GM21723 (cell line): ENCODE results near the gene ASS1.

Experiments used
- ATAC-seq: cut with Tn5 transposase; IDR thresholded peaks from one replicate; pipeline ENCODE4 v1.9.1; 2021; ENCODE audit warnings: mild to moderate bottlenecking, moderate library complexity; ENCODE audit not compliant: unreplicated experiment

Gene ASS1

DNA sequence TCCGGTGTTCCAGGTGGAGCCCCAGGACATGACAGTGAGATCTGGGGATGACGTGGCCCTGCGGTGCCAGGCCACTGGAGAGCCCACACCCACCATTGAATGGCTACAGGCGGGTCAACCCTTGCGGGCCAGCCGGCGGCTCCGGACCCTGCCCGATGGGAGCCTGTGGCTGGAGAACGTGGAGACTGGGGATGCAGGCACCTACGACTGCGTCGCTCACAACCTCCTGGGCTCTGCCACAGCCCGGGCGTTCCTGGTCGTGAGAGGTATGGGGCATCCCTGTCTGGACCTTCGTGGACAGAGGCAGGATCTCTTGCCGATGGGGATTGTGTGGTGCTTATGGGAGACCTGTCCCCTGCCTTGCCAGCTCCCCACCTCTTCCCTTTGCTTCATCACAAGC lies 26.0 kb upstream of the ASS1 start:
- ATAC-seq = no peak

DNA sequence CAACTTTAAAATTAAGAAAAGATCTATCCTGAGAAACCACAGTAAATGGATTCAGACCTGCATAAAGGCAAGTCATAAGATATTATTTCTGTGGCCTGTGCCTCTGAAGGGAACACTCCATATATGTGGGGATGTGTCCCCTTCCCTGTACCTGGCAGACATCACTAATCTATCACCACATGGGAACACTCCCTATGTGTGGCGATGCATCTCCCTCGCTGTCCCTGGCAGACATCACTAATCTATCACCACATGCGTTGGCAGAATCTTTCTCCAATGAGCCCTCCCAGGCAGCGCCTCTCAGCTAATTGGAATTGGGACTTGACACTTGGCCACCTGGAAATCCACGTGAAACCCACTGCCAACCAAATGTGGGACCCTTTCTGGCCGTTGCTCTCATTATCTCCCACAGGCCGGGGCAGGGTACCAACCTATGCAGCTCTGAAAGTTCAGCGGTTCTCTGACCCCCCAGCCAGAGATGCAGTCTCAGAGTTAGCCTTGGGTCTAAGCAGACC lies 25.2 kb upstream of the ASS1 start:
- ATAC-seq = no peak

DNA sequence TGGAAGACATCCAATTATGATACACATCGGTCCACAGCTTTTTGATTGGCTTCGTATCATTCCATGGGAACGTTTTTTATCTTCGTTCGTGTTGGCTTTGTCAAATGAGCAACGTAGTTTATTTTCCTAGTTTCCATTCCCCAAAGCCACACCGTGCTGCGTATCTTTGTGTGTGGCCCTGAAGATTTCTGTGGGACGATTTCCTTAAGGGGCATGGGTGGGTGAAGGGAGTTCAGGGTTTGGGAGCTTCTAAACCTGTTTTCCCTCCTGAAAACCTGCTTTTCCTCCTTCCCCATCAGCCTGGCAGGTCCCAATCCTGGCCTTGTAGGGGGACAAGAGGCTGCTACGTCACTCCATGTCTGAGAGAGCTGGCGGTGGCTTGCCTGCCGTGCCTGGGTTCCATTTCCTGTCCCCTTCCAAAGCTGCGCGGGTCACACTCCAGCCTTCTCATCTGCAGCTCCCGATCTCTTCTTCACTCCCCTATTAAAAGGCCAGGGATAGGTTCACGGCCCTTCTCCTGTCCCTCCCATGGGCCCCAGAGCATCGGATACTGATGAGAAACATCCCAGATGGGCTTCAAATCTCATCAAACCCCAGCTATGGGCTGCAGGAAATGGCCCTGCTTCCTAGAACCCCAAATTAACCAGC lies 23.5 kb upstream of the ASS1 start:
- ATAC-seq = no peak

DNA sequence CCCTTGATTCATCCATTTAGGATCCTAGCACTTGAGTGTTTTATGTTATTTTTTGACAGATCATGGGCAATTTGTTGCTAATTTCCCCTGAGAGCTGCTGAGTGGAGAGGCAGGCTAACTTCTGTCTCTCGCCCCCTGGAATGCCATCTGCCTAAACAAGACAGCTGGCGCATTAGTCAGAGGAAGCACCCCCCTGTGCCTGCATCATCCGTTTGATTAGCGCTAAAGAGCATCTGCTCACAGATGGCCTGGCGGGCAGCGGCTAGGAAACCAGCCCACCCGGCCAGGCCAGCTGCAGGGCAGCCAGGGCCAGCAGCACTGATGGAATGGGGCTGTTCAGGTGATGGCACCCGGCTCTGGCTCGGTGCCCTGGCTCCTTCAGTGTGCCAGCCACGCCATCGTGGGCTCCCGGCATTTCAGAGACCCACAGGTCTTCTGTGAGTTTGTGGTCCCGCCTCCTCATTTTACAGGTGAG lies 22.9 kb upstream of the ASS1 start:
- ATAC-seq = no peak

GRCh38 chr9:130422546-130422945 lies 22.2 kb upstream of the ASS1 start:
- no peak for ATAC-seq

DNA sequence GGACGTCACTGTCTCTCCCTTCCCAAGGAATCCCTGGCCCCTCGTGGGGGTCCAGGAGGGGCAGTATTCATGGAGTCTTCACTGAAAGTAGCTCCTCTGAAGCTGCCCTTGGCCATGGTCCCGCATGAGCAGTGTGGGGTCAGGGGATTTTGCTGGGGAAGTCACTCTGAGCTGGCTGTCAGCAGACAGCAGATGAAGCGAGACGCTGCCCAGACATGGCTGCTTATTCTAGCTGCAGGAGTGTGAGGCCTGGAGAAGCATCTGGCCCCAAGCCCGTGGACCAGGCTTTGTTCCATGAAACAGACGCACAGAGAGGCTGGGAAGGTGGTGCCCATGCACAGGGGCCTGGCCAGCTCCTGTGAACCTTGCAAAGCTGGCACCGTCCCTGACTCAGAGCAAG lies 21.5 kb upstream of the ASS1 start:
- ATAC-seq = no peak

DNA sequence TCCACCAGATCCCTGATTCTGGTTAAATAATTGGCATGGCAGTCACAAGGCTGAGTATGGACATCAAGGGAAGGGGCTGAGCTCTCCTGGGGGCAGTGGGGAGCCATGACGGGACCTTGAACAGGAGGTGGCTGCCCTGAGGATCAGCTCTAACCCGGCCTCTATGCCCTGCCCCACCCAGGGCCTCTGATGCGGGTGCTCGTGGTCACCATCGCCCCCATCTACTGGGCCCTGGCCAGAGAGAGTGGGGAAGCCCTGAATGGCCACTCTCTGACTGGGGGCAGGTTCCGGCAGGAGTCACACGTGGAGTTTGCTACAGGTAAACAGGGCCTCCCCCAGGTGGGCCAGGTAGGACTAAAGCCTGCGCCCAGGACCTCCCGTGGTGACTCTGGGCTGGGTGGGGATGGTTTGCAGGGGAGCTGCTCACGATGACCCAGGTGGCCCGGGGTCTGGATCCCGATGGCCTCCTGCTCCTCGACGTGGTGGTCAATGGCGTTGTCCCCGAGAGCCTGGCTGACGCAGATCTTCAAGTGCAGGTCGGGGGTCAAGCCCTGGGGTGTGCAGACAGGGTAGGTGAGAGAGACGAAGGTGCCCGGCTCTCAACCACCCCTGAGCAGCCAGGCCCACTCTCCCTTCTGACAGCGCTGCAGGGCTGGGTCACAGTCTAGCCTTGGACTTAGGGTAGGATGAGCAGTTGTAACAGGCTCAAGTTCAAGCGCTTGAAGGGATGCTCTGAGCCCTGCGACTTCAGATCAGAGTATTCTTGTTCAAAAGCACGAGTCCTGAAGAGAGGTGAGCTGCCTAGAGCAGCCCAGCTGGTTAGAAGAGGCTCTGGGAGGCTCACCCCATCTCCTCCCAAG lies 19.9 kb upstream of the ASS1 start:
- ATAC-seq = no peak

DNA sequence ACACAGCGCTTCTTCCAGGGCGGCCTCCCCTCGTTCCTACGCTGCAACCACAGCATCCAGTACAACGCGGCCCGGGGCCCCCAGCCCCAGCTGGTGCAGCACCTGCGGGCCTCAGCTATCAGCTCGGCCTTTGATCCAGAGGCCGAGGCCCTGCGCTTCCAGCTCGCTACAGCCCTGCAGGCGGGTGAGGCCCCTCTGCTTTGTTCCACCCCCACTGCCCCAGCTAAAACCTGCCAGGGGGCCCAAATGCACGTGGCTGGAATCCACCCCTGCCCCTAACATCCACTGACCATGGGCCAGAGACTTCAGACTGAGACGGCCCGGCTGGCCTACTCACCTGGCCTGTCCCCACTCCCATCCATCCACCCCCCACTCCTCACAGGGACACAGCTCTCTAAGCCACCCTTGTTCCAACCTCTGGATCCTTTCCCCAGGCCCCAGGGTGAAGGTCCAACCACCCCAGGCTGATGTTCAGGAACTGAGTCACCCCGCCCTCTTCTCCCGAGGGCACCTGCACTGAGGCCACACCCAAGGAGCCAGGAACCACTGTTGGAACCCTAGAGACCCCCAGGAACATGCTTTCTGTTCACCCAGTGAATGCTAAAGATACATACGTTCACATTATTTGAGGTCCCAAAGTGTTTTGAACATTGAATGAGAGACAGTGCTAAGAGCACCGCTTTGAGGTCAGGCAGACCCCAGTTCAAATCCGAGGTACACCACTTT lies 18.9 kb upstream of the ASS1 start:
- ATAC-seq = no peak

GRCh38 chr9:130426467-130426773 lies 18.3 kb upstream of the ASS1 start:
- ATAC-seq = no peak

DNA sequence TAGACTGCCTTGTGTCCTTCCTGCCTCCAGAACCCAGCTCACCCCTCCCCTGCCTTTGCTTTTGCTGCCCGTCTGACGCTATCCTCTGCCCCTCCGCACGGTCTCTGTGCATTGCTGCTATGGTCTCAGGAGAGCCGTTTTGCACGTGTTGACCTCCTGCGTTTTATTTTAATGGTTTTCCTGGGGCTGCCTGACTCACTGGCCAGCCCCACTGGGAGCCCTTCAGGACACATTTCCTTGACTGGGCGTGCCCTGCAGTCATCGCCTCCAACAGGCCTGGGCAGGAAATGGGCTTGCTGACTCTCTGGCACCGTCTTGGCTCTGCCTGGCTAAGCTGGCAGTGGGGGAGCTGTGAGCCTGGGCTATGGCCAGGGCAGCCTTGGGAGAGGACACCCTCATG lies 17.9 kb upstream of the ASS1 start:
- no peak for ATAC-seq

- ATAC-seq = no peak
Observed at GRCh38 chr9:130427326-130427725, 17.4 kb upstream of the ASS1 start.

DNA sequence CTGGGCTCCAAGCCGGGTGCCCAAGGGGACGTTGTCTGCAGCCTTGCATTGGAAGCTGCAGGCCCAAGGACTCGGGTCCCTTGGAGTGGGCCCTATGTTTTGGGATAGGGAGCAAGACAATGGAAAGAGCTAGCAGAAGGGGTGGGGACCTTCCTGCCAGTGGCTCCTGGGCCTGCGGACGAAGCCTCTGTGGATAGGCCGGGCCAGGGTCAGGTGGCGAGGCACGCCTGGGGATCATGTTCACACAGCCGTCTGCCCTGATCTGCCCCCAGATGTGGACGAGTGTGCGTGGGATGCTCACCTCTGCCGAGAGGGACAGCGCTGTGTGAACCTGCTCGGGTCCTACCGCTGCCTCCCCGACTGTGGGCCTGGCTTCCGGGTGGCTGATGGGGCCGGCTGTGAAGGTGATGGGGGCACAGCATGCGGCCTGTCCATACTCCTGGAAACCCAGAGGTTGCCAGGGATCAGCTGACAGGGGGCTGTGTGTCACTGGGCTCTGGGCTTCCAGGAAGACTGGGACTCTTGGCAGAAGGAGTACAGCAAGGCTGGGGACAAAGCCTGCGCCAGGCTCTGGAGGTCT lies 16.6 kb upstream of the ASS1 start:
- no peak for ATAC-seq

- no peak for ATAC-seq
Observed at GRCh38 chr9:130429381-130429780, 15.4 kb upstream of the ASS1 start.

- ATAC-seq = no peak
Observed at GRCh38 chr9:130429831-130430230, 14.9 kb upstream of the ASS1 start.

DNA sequence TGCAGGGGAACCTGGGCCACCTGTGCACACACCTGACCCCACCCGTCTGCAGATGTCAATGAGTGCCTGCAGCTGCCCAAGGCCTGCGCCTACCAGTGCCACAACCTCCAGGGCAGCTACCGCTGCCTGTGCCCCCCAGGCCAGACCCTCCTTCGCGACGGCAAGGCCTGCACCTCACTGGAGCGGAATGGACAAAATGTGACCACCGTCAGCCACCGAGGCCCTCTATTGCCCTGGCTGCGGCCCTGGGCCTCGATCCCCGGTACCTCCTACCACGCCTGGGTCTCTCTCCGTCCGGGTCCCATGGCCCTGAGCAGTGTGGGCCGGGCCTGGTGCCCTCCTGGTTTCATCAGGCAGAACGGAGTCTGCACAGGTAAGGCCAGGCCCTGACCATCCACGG lies 14.5 kb upstream of the ASS1 start:
- no peak for ATAC-seq

- ATAC-seq = no peak
Observed at GRCh38 chr9:130430734-130431535, 13.8 kb upstream of the ASS1 start.

DNA sequence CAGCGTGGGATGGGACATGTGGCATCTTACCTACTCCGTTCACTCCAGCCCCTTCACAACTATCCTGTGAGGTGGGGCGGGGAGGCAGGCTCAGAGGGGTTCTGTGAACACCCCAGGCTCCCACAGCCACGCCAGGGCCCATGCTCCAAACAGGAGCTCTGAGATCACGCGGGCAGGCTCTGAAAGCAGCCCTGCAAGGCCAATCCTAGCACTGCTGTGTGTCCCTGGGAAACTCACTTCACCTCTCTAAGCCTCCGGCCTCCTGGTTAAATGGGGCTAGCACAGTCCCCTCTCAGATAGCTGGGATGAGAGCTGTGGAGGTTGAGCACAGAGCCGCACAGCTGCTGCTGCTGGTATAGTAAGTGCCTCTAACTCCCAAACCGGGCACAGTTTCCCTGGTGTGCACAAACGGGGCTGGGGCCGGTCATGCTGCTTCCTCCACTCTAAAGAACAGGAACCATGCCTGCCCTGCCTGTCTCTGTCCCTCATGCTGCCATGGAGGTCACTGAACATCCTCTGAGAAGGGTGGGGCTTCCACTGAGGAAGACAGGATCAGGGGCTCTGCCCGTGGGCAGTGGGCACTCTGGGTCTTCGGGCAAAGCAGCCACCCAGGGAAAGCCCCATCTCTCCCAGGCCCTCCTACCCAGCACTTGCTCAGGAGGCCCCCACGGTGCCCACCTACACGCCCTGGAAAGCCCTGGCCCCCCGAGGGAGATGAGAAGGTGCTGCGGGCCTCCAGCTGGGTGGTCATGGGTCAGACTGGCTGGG lies 13.0 kb upstream of the ASS1 start:
- no peak for ATAC-seq

DNA sequence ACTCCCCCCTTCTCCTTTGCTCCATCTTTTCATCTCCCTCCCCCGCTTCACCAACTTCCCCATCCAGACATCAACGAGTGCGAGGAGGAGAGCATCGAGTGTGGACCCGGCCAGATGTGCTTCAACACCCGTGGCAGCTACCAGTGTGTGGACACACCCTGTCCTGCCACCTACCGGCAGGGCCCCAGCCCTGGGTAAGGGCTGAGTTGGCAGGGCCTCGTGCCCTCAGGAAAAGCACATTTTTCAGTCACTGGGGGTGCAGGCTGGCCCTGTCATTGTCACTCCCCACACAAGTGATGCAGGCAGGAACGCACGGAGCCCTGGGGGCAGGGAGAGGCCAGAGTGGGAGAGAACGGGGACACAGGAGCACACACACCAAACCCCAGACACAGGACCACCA lies 12.4 kb upstream of the ASS1 start:
- no peak for ATAC-seq

DNA sequence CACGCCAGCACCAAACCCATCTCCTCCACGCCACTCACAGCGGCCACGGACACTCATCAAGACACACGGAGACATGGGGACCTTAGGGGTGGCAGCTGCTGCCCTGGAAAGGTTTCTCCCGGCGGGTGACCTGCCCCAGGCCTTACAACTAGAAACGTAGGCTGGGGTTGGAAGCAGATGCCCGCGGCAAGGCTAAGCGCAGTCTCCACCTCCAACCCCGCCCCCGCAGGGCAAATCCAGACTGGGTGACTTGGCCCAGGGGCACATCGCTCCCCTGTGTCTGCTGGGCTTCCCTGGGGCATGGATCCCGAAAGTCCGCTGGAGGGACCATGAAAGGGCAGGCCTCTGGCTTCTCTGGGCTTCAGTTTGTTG lies 12.0 kb upstream of the ASS1 start:
- ATAC-seq = no peak
